NCI-H1436 treated with DMSO at 0.1 percent for 48 hours (cell line): ENCODE data around the gene PRM3.

ENCODE experiments used
- DNase-seq: peaks from one replicate; lab custom pipeline; 2025; lab: John Stamatoyannopoulos, UW

PRM3 gene

GRCh38 chr16:11258553-11259492 is 14.6 kb downstream of the PRM3 start:
- DNase-seq, result no peak

GRCh38 chr16:11257131-11257938 is 16.1 kb downstream of the PRM3 start:
- no peak for DNase-seq

GRCh38 chr16:11256661-11257130 is 16.7 kb downstream of the PRM3 start:
- DNase-seq, result no peak

- DNase-seq, result peak; percentile 30
Observed at GRCh38 chr16:11255737-11256660, 17.4 kb downstream of the PRM3 start, which contains the start of gene SOCS1. Gene SOCS1 (minus strand): TSS chr16:11256204. CDS start chr16:11255478, 726 bp downstream.

GRCh38 chr16:11254913-11255736 is 18.3 kb downstream of the PRM3 start:
- no peak for DNase-seq

- no peak for DNase-seq
Observed at GRCh38 chr16:11253995-11254912, 19.2 kb downstream of the PRM3 start.

- DNase-seq, result no peak
Observed at GRCh38 chr16:11253009-11253994, 20.1 kb downstream of the PRM3 start.

- DNase-seq, result no peak
Observed at GRCh38 chr16:11252482-11252931, 20.9 kb downstream of the PRM3 start.

- DNase-seq, result no peak
Observed at GRCh38 chr16:11251525-11252481, 21.6 kb downstream of the PRM3 start.

GRCh38 chr16:11250786-11251524 is 22.5 kb downstream of the PRM3 start:
- DNase-seq, result no peak

- DNase-seq, result no peak
Observed at GRCh38 chr16:11250091-11250785, 23.2 kb downstream of the PRM3 start.

GRCh38 chr16:11249233-11250061 is 24.0 kb downstream of the PRM3 start:
- DNase-seq, result no peak

GRCh38 chr16:11248133-11248532 is 25.3 kb downstream of the PRM3 start:
- no peak for DNase-seq

- no peak for DNase-seq
Observed at GRCh38 chr16:11245988-11246387, 27.4 kb downstream of the PRM3 start.

- no peak for DNase-seq
Observed at GRCh38 chr16:11245222-11245737, 28.1 kb downstream of the PRM3 start.
